ENCODE data around the gene PSMB7. TPM values are rescaled to one million over a fixed set of nuclear protein-coding genes. Genes with fewer than 3 reads are reported as not detected.

The PSMB7 gene
- total RNA-seq, 4 donors from 2014 or later = 125 to 226 (median 176) TPM

GRCh38 chr9:124344291-124345050 lies 70.8 kb downstream of the PSMB7 start:
- DNase-seq (ENCODE audit: low spot score in 2 of 2) = no peak
- Histone ChIP-seq H3K27me3 (no peaks in the 10 kb centered on the region), H3K4me1 (peaks cover 16% of the 10 kb centered on the region), H3K9me3 (no peaks in the 10 kb centered on the region), H3K36me3 (peaks cover 64% of the 10 kb centered on the region), H3K4me3 (no peak overlapping the region), H3K27ac (no peak overlapping the region)
- TF ChIP-seq EP300 (IDR thresholded peaks at IDR 0.05) (no peak), POLR2AphosphoS5 (IDR thresholded peaks at IDR 0.05) (no peak), CTCF (IDR thresholded peaks at IDR 0.05) (no peak)
- 85% methylated on average over 27 of the region's 29 CpGs for WGBS

DNA sequence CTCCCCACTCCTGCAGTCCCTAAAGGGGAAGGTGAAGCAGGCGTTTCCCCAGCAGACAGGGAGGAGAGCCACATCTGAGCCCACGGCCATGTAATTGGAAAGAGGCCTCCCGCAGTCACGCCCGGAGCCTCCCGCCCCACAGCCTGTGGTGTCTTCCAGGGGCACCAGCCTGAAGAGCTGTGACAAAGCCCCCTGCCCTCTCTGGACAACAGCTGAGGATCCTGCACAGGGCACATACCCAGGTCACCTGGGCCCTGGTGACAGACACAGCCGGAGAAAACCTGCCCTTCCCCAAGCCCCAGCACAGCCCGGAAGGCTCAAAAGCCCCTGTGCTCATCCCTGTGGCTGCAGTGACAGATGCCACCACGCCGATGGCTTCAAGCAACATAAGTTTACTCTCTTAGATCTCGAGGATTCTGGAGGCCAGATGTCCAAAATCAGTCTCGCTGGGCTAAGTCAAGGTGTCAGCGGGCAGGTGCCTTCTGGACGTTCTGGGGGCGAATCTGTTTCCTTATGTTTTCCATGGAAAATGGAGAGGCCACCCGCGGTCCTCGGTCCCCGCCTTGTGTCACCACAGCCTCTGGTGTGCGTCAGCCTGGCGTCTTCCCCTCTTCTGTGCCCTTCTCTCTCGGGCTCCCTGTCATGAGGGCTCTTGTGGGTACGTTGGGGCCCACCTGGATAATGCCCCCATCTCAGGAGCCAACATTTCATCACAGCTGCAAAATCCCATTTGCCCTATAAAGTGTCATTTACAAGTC lies 71.5 kb downstream of the PSMB7 start:
- 81% methylated on average over 17 of the region's 23 CpGs for WGBS
- H3K36me3 ChIP-seq = peaks cover 61% of the 10 kb centered on the region

GRCh38 chr9:124342776-124343485 lies 72.3 kb downstream of the PSMB7 start:
- Histone ChIP-seq H3K27me3 (no peaks in the 10 kb centered on the region), H3K36me3 (peaks cover 55% of the 10 kb centered on the region), H3K9me3 (no peaks in the 10 kb centered on the region), H3K27ac (peak overlapping the region; percentile 27), H3K4me1 (peaks cover 16% of the 10 kb centered on the region), H3K4me3 (peak overlapping the region; percentile 21)
- WGBS = 42% methylated on average over 9 of the region's 26 CpGs
- TF ChIP-seq CTCF (IDR thresholded peaks at IDR 0.05) (no peak), POLR2AphosphoS5 (IDR thresholded peaks at IDR 0.05) (peak in 1 of 3 donors; percentile 21)
- no peak for DNase-seq (ENCODE audit: low spot score in 2 of 2)

More for the DNA sequence above, 71.5 kb downstream of the PSMB7 start:
- H3K27ac ChIP-seq = no peak overlapping the region
- no peaks in the 10 kb centered on the region for H3K9me3 ChIP-seq
- TF ChIP-seq POLR2AphosphoS5 (IDR thresholded peaks at IDR 0.05) (no peak), CTCF (IDR thresholded peaks at IDR 0.05) (no peak), EP300 (IDR thresholded peaks at IDR 0.05) (no peak), POLR2A (IDR thresholded peaks at IDR 0.05) (no peak)
- peaks cover 16% of the 10 kb centered on the region for H3K4me1 ChIP-seq
- DNase-seq (ENCODE audit: low spot score in 2 of 2) = no peak
- H3K27me3 ChIP-seq = no peaks in the 10 kb centered on the region
- H3K4me3 ChIP-seq = no peak overlapping the region

DNA sequence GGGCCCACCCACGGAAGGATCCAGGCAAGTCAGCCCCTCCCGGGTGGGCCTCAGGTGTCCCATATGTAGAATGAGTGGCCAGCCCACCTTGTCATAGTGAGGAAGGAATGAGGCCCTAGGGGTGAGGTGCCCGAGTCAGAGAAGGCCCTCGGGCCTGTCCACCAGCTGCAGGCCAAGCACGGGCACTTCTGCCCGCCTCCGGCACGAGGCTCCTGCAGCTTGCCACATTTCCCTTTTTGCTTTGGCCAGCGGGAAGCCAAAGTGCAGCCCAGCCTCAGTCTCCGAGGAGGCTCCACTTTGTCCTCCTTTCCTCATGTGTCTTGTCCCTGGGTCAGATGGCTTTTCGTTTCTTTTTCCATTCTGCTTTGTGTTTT lies 72.9 kb downstream of the PSMB7 start:
- peaks cover 16% of the 10 kb centered on the region for H3K4me1 ChIP-seq
- no peaks in the 10 kb centered on the region for H3K27me3 ChIP-seq
- H3K4me3 ChIP-seq = peak overlapping the region; percentile 21
- peaks cover 55% of the 10 kb centered on the region for H3K36me3 ChIP-seq
- H3K27ac ChIP-seq = peak overlapping the region; percentile 27
- TF ChIP-seq CTCF (IDR thresholded peaks at IDR 0.05) (no peak), EP300 (IDR thresholded peaks at IDR 0.05) (no peak), POLR2A (IDR thresholded peaks at IDR 0.05) (no peak), POLR2AphosphoS5 (IDR thresholded peaks at IDR 0.05) (no peak)
- no peaks in the 10 kb centered on the region for H3K9me3 ChIP-seq
- 56% methylated on average over 6 of the region's 11 CpGs for WGBS
- no peak for DNase-seq (ENCODE audit: low spot score in 2 of 2)
